ENCODE data around the gene TMEM26. TPM values are rescaled to one million over a fixed set of nuclear protein-coding genes. Genes with fewer than 3 reads are reported as not detected.

Gene TMEM26
- total RNA-seq: not detected

GRCh38 chr10:61452655-61453641, at the start of gene TMEM26:
TSS of gene TMEM26 (minus strand) at chr10:61453381. CDS start at chr10:61453081, 300 bp downstream.

Other genes with a start within 250 kb of the TMEM26 start
- not detected for gene CABCOCO1, start 209.5 kb upstream of the TMEM26 start, total RNA-seq

All from activated naive CD4-positive, alpha-beta T cell treated with anti-CD3 and anti-CD28 coated beads, Interleukin-2, amount 10 ng/mL, durations not matched to agents 5 hours and 36 hours (primary cell).